Endothelial cell (in vitro differentiated cells): ENCODE measurements around the gene ARHGEF2. TPM values are rescaled to one million over a fixed set of nuclear protein-coding genes. Genes with fewer than 3 reads are reported as not detected.
A peak's percentile ranks its signal among the peaks of the same experiment; 100 is the strongest.
"Not testable (repeated sequence)": the region's sequence is repeated elsewhere in the genome, so short reads cannot be mapped to it uniquely, and the experiment has no call there.

Experiments
- DNase-seq: peaks from one replicate; pipeline ENCODE4 v3.0.0; 2021; ENCODE audit warnings: low spot score
- H3K27ac Mint-ChIP-seq: one replicate; pipeline ENCODE4 v1.8.0; 2021; ENCODE audit warnings: mixed read lengths, inconsistent platforms; ENCODE audit not compliant: unreplicated experiment
- H3K27me3 Mint-ChIP-seq: one replicate; pipeline ENCODE4 v1.8.0; 2021; ENCODE audit warnings: mild to moderate bottlenecking, moderate library complexity, mixed read lengths, inconsistent platforms; ENCODE audit not compliant: unreplicated experiment
- H3K36me3 Mint-ChIP-seq: one replicate; pipeline ENCODE4 v1.8.0; 2021; ENCODE audit warnings: mild to moderate bottlenecking, low read depth, mixed read lengths, inconsistent platforms; ENCODE audit not compliant: unreplicated experiment
- H3K4me1 Mint-ChIP-seq: one replicate; pipeline ENCODE4 v1.8.0; 2021; ENCODE audit warnings: mild to moderate bottlenecking, mixed read lengths, inconsistent platforms; ENCODE audit not compliant: unreplicated experiment
- H3K4me3 Mint-ChIP-seq: one replicate; pipeline ENCODE4 v1.8.0; 2021; ENCODE audit warnings: mild to moderate bottlenecking, mixed read lengths, inconsistent platforms; ENCODE audit not compliant: unreplicated experiment
- H3K9me3 Mint-ChIP-seq: one replicate; pipeline ENCODE4 v1.8.0; 2021; ENCODE audit warnings: mixed read lengths, inconsistent platforms; ENCODE audit not compliant: unreplicated experiment
- total RNA-seq: library from RNA; stranded (reverse); fragmentation: NEBNext Ultra II Directional; extraction: Animal tissue kit (Norgen Biotek cat#: 25700); gene quantifications from one replicate; pipeline ENCODE4 v1.2.1, GENCODE V29; 2021; ENCODE audit not compliant: unreplicated experiment
- TF ChIP-seq, protein P1 (sequence below): fragments of 200-600 bp; sonication (generic); IDR thresholded peaks from one replicate; pipeline ENCODE4 v1.5.0; 2021; ENCODE audit warnings: antibody characterized with exemption; ENCODE audit not compliant: unreplicated experiment

ARHGEF2 gene
- total RNA-seq, 1 donor from 2014 or later: 244 TPM

DNA sequence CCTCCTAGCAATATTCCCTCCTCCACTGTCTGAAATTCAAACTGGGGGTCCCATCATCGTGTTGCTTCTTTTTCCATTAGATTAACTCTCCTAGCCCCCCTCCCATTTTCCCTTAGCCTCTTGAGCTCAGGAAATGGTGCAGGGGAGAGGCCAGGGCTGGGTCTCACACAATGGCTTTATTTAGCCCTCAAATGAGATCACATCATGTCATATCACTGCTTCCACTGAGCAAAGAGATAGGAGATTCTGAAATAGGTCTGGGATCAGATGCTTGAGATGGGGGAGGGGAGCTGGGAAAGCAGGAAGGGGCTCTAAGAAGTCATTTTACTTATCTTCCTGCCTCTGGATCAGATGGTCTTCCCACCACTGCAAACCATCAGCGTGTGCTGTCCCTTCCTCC, 17.8 kb upstream of the ARHGEF2 start:
- peak overlapping the region; percentile 87 for H3K27ac Mint-ChIP-seq
- no peak for DNase-seq
- H3K9me3 Mint-ChIP-seq: no peaks in the 10 kb centered on the region
- peak overlapping the region; percentile 17 for H3K4me3 Mint-ChIP-seq
- TF ChIP-seq, protein P1, sequence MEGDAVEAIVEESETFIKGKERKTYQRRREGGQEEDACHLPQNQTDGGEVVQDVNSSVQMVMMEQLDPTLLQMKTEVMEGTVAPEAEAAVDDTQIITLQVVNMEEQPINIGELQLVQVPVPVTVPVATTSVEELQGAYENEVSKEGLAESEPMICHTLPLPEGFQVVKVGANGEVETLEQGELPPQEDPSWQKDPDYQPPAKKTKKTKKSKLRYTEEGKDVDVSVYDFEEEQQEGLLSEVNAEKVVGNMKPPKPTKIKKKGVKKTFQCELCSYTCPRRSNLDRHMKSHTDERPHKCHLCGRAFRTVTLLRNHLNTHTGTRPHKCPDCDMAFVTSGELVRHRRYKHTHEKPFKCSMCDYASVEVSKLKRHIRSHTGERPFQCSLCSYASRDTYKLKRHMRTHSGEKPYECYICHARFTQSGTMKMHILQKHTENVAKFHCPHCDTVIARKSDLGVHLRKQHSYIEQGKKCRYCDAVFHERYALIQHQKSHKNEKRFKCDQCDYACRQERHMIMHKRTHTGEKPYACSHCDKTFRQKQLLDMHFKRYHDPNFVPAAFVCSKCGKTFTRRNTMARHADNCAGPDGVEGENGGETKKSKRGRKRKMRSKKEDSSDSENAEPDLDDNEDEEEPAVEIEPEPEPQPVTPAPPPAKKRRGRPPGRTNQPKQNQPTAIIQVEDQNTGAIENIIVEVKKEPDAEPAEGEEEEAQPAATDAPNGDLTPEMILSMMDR: no peak
- no peaks in the 10 kb centered on the region for H3K36me3 Mint-ChIP-seq
- peaks cover 7% of the 10 kb centered on the region for H3K27me3 Mint-ChIP-seq
- H3K4me1 Mint-ChIP-seq: peaks cover 21% of the 10 kb centered on the region

DNA sequence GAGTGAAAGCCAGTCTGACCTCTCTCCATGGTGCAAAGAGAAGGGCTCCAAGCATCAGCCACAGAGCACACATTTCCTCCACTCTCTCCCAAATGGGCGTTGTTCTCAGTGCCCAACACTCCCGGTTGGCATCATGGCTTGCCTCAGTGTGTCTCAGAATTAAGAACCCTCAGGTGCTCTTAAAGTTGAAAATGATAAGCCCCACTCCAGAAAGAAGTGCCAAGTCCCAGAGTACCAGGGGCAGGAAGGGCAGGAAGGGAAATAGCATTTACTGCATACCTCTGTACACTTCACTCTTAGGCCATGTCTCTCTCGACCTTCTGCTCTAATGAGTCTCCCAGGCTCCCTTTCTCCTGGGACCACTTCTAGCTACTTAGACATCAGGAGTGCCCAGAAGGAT, 15.2 kb upstream of the ARHGEF2 start:
- peaks cover 3% of the 10 kb centered on the region for H3K36me3 Mint-ChIP-seq
- H3K4me3 Mint-ChIP-seq: peak overlapping the region; percentile 51
- H3K27ac Mint-ChIP-seq: no peak overlapping the region
- no peak for DNase-seq
- peaks cover 31% of the 10 kb centered on the region for H3K4me1 Mint-ChIP-seq
- no peaks in the 10 kb centered on the region for H3K9me3 Mint-ChIP-seq
- H3K27me3 Mint-ChIP-seq: peaks cover 9% of the 10 kb centered on the region
- TF ChIP-seq, protein P1: no peak

DNA sequence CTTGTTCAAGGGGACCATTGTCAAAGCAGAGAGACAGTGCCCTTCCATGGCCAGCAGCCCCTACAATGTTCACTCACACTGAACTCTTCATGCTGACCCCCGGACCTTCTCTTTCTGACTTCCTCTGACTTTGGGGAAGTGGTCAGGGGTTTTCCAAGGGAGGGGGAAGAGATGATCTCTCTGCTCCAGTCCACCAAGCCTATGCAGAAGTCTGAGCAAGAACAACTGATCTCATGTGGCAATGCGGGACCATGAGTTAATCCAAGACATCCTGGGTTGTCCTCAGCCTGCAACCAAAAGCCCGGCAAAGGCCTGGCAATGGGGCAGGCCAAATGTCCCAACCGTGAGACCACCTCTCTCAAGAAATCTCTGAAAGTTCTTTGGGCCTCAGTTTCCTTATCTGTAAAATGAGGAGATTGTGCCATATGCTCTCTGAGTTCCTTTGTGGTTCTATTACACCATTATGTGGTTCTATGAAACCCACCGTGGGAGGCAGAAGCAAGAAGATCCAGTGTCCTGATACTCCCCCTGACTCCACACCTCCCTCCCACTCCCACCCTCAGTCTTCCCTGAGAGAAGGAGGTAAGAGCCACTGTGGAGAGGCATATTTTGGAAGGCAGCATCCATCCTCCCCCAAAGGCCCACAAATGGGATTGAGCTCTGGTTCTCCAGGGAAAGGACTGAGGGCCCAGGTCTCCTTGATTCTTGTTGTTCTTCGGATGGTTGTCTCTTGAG, 11.8 kb upstream of the ARHGEF2 start:
- peaks cover 20% of the 10 kb centered on the region for H3K4me1 Mint-ChIP-seq
- no peak for DNase-seq
- no peak overlapping the region for H3K4me3 Mint-ChIP-seq
- TF ChIP-seq, protein P1: no peak
- H3K9me3 Mint-ChIP-seq: no peaks in the 10 kb centered on the region
- H3K27me3 Mint-ChIP-seq: peaks cover 2% of the 10 kb centered on the region
- no peak overlapping the region for H3K27ac Mint-ChIP-seq
- H3K36me3 Mint-ChIP-seq: peaks cover 4% of the 10 kb centered on the region

DNA sequence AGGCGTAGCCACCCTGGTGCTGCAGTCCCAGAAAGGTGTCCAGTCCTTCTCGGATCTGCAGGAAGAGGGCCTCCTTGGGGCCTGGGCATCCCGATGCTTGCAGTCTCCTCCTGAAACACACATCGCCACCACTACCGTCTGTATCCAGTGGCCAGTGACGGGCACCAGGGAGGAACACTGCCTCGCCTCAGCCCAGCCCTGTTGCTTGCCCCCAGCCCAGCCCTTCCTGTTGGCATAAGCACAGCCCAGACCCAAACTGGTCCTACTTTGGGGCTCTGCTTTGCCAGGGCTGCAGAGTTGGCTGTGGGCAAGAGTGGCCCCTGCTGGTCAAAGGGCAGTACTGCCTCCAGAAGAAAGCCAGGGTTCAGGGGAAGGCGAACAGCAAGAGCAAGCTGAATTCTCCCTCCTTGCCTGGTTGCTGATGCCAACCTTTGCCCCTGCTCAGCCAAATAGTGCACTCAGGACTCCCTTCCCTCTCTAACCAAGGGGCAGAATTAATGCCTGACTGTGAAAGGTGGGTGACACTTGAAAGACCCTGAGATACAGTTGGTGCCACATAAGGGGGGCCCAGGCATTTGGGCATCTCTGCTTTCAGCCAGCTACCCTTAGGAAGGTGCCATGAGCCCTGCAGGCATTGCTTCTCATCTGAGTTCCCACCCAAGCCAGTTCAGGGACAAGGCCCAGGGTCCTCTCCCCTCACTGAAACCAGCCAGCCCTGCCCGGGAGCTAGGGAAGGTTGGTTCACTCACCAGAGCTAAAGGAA, 11.1 kb upstream of the ARHGEF2 start:
- peak; percentile 80 for DNase-seq

DNA sequence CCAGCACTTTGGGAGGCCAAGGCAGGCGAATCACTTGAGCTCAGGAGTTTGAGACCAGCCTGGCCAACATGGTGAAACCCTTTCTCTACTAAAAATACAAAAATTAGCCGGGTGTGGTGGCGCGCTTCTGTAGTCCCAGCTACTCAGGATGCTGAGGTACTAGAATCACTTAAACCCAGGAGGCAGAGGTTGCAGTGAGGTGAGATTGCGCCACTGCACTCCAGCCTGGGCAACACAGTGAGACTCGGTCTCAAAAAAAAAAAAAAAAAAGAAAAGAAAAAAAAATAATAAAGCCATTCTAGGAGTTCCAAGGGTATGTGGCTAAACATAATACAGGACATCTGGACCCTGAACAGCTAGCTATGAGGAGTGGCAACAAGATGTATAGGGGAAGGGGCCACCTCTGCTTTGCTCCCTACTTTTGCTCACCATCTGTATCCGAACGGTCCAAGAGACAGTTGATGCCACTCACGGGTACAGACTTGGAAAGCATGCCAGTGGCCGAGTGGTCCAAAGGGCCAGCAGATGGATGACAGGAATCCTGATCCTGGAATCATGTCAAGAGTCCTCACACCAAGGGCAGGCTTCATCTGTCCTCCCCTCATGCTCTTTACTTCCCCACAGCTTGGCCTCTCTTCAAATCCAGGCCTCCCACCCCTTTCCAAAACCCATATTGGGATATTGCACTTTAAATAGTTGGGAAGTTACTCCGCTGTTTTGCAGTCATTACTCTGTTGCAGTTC, 6.7 kb upstream of the ARHGEF2 start:
- H3K9me3 Mint-ChIP-seq, DNase-seq, H3K4me3 Mint-ChIP-seq, H3K27me3 Mint-ChIP-seq, H3K27ac Mint-ChIP-seq, H3K36me3 Mint-ChIP-seq: not testable (repeated sequence)
- peaks cover 50% of the 10 kb centered on the region for H3K4me1 Mint-ChIP-seq

More for the DNA sequence above, 11.1 kb upstream of the ARHGEF2 start:
- Mint-ChIP-seq H3K4me1 (peaks cover 17% of the 10 kb centered on the region), H3K36me3 (peaks cover 4% of the 10 kb centered on the region), H3K4me3 (peak overlapping the region; percentile 62), H3K27ac (no peak overlapping the region), H3K27me3 (peaks cover 3% of the 10 kb centered on the region), H3K9me3 (no peaks in the 10 kb centered on the region)
- TF ChIP-seq, protein P1: peak; percentile 94
